HS-27A (cell line): ENCODE data around the gene GINS2.

Experiments used
- DNase-seq: peaks from one replicate; pipeline ENCODE4 v3.0.0-alpha.2; 2012; ENCODE audit warnings: low read depth, missing footprints

Gene GINS2

GRCh38 chr16:85689950-85690320, 1.2 kb upstream of the GINS2 start:
- DNase-seq, result no peak

- DNase-seq, result no peak
Measured at GRCh38 chr16:85689285-85689949, 663 bp upstream of the GINS2 start.

DNA sequence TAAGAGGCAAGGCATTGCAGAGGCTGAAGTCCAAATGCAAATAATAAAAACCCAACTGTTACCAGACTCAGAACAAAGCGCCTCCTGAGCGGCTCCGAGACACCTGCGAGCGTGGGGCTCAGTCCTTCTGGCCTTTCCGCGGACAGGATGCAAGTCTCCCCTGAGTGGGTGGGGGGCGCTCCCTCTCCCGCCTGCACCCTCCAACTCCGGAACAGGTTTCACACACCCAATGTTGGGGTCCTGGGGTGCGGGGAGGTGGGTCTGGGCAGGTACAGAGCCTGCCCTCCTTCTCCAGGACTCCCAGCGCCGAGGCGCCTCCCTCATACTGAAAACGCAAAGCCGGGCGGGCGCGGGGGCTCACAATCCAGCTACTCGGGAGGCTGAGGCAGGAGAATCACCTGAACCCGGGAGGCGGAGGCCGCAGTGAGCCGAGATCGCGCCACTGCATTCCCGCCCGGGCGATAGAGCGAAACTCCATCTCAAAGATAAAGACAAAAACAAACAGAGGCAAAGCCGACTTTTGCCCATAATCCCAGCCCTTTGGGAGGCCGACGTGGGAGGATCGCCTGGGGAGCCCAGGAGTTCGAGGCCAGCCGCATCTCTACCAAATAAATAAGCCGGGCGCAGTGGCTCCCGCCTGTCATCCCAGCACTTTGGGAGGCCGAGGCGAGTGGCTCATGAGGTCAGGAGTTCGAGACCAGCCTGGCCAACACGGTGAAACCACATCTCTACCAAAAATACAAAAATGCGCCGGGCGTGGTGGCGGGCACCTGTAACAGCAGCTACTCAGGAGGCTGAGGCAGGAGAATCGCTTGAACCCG, 893 bp downstream of the GINS2 start:
- no peak for DNase-seq

DNA sequence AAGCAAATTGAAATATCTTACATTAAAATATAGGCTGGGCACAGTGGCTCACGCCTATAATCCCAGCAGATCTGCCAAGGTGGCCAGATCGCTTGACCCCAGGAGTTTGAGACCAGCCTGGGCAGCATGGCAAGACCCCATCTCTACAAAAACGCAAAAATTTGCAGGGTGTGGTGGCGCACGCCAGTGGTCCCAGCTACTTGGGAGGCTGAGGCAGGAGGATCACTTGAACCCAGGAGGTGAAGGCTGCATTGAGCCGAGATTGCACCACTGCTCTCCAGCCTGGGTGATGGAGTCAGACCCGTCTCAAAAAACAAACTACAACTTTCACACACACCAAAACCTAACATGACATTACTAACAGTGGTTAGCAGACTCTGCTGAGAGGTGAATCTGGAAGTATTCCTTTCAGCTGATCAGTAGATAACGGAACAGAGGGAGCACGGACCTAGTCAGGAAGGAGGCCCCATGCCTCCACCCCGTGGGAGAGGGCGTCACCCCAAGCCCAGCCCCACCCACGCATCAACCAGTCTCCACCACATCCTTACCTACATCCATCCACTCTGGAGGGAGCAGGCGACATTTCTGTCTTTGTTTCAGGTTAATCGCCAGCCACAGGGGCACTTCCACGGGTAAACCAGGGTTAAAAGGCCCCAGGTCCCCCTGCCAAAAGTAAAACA, 1.7 kb downstream of the GINS2 start:
- DNase-seq, result no peak

- DNase-seq, result no peak
Measured at GRCh38 chr16:85685251-85685650, 3.5 kb downstream of the GINS2 start.

DNA sequence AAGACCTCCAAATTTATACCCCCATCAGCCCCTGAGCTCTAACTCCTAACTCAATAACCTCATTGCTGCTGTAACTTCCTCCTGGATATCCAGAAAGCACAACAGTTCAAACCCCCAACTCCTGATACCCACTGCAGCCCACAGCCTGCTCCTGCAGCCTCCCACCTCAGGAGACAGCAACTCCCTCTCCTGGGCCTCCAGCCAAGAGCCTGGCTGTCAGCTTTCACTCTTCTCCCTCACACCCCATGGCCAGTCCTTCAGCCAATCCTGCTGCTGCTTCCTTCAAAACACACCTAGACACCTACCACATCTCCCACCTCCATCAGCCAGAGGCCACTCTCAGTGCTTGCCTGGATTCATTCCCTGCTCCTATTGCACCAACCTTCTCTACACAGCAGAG, 5.4 kb downstream of the GINS2 start:
- no peak for DNase-seq

DNA sequence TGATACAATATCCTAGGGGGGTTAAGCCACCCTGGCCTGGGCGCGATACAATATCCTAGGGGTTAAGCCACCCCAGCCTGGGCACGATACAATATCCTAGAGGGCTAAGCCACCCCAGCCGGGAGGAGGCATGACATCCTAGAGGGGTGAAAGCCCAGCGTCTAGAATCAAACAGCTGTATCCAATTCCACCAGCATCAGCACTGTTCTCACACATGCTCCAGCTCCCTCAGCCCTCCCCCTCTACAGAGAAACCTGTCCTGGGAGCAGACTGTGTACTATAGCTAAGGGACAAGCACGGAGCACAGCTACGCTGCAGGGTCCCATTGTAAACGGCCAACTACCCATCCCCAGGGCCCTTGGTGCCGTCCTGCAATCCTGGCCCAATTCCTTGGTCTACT, 6.2 kb downstream of the GINS2 start:
- no peak for DNase-seq

DNA sequence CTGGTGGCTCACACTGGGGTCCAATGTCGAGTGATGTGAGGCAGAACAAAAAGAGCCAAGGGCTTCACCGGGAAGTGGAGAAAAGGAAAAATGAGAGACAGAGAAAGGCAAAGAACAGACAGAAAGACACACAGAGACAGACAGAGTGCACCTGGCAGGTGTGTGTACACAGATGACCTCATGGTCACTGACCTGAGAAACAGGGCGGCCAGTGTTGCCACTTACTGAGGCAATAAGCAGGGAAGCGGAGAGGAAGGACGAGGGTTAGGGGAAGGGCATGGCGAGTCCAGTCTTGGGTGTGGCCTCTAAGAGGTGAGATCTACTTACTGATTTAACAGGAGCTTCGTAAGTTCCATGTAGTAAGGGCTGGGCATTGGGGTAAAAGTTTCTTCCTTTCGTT, 7.5 kb downstream of the GINS2 start:
- DNase-seq, result no peak

GRCh38 chr16:85680352-85680944, 8.3 kb downstream of the GINS2 start:
- no peak for DNase-seq

GRCh38 chr16:85679870-85680269, 8.9 kb downstream of the GINS2 start:
- DNase-seq, result no peak

- no peak for DNase-seq
Measured at GRCh38 chr16:85678821-85679220, 9.9 kb downstream of the GINS2 start.

DNA sequence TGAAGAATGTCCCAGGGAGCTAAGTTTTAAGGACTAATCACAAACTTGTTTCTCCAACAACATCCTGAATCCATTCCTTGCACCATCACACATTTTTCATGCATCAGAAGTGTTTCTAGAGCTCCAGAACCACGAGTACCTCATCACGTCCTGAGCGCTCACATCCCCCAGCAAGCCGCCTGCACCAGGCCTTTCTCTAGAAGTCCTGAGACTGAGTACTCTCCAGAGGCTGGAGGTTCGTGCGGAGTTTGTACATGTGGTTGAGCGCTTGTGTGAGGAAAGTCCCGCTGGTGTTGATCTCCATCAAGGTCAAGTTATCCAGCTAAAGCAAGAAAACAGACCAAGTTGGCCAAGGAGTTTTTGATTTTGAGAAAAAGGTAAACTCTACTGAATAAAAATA, 10.7 kb downstream of the GINS2 start:
- no peak for DNase-seq

DNA sequence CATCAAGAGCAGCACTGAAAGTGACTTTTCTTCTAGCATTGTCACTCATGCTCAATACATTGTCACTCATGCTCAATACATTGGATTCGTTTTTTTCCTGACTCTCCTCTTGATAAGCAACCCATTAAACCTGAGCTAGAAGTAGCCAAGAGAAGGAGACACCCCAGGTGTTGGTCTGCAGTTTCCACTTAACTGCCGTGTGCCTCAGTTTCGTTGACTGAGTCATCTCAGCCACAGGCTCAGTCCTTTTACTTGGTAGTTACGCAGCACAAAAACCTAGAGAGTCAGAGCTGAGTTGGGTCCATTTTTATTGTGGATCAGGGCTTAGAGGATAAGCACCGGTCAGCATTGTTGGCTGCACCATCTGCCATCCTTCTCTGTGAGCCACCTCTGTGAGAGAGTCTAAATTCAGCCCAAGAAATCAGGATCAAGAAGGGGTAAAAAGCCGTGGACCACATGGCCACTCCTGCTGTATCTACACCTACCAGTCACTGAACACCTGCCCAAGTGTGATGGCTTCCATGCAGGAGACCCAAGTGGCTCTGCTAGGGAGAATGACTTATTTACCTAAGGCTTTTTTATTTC, 11.3 kb downstream of the GINS2 start:
- no peak for DNase-seq

GRCh38 chr16:85676466-85676865, 12.3 kb downstream of the GINS2 start:
- no peak for DNase-seq

DNA sequence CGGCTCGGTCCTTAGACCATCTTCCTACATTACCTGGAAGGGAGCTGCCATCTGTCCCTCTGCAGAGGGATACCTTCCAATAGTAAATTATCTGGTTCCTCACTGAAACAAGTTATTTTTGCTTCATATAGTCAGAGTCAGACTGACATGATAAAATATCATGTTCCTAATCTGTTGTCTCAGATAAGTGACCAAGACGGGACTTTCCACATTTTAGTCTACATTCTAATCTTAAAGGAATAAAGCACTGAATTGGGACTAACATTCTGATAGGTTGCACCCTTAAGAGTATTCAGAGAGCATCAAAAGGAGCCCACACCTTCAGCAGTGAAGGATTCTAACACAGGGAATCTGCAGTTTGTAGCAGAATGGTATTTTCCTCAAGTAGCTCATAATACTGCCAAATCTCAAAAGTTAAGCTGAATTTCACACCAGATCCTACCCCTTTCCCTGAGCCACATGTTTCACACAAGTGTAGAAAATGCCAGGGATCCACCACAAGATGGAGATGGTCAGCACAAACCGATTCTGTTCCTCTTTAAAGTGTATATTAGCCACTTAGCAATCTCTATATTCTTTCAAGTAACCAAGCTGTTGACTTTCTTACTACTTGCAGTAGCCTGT, 13.4 kb downstream of the GINS2 start:
- no peak for DNase-seq

DNA sequence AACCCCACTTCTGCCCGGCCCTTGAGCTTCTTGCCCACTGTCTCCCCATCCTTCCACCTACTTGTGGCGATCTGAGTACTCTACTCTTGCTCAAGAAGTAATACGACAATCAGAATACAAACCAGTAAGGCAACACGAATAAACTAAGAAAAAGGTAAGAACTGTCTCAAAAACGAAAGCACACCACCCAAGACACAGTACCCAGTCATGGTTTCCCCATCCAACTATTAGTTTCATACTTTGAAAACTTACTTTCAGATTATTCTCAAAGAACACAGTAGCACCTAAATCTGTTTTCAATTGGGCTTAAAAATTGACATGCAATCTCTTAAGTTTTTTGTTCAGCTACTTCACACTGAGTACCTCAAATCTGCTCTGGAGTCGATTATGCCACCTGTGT, 13.9 kb downstream of the GINS2 start:
- DNase-seq, result no peak

DNA sequence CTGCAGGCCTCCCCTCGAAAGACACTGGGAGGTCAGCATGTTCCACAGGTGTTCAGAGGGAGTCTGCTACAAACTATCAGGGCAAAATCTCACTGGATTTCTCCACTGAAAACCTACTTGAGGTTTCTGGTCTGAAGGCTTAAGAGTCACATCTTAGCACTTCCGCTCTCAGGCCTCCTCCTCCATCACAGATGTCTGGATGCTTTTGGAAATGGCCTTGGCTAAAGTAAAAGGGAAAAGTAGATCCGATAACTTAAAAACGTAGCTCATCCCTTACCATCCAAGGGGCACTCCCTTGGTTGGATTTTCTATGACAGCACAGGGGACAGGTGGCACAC, 14.4 kb downstream of the GINS2 start:
- DNase-seq, result no peak

DNA sequence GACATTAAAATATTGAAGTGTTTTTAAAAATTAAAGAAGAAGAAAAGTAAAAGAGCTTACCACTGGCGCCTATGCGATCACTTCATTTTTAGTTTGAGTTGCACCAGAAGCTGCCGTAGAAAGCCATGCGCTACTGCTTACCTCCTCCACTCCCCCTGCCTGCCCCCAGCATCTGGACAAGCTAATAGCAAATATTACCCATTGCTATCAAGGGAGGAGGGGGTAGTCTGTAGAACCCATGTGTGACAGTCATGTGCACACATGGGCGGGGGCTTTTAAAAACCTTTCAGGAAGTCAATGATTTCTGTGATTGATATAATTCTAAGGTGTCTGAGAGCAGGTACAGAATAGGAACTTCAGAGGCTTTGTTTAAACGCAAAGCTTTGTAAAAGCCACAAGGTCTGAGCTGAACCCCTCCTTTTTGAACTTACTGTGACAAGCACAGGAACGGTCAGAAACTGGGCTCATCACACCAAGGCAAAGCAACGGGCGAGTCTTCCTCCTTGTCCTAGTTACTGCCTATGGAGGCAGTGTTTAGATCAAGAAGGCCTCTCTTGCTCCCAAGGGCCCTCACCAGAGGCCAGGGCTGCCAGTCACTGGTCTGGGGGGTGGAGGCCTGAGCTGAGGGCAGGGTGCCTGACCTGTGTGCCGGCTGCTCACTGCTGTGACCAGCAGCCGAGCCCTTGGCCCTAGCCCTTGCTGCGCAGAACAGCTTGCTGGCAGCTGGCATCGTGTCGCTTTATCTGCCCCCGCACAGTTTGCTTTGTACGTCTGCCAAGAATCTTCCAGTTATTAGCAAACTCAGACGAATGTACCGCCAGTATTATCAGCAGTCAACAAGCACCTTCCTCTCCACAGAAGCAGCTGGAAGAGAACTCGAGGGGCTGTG, 15.0 kb downstream of the GINS2 start:
- DNase-seq, result no peak

GRCh38 chr16:85670840-85671239, 17.9 kb downstream of the GINS2 start:
- no peak for DNase-seq

DNA sequence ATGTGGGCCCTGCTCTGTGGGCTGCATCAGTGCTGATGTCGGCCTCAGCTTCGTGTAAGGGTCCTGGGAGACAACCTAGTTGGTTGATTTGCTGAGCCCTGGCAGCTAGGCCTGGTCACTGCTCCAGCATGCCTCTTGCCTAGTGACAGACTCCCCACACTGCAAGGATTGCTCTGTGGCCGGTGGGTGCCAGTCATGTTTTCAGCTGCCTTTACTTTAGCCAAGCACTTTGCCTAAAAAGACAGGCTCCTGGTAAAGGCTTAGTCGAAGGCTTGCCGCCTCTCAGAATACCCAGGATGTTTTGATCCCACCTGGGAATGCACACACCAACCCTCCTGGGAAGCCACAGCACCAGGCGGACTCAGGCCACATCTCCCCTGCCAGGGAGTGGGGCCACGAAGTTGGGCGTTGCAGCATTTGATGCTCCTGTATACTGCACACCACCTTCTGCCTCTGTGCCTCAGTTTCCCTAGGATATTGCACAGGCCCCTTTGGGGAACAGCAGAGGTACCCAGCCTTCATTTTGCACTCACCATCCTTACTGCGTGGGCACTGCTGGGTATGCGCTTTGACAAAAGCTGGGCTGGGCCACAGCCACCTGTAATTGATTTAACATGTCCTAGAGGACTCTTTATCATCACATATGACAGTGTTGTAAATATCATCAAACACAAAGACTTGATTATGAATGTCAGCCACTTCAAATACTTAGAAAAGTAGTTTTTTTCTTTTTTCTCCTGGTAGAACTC, 19.9 kb downstream of the GINS2 start:
- no peak for DNase-seq
